Stimulated activated CD4-positive, alpha-beta T cell treated with anti-CD3 and anti-CD28 coated beads, Interleukin-4, amount 100 ng/mL, for 1 hour (primary cell): ENCODE data around the gene TBC1D1.

ENCODE experiments used
- DNase-seq: peaks from one replicate; pipeline ENCODE4 v3.0.0-alpha.2; 2020

The TBC1D1 gene

GRCh38 chr4:37995299-37995821 lies 104.5 kb downstream of the TBC1D1 start:
- DNase-seq = no peak

- no peak for DNase-seq
Measured at GRCh38 chr4:37995981-37996775, 105.3 kb downstream of the TBC1D1 start.

GRCh38 chr4:37998226-37998625 lies 107.3 kb downstream of the TBC1D1 start:
- DNase-seq = no peak

- DNase-seq = no peak
Measured at GRCh38 chr4:37999000-37999716, 108.3 kb downstream of the TBC1D1 start.

- DNase-seq = no peak
Measured at GRCh38 chr4:37999965-38000364, 109.1 kb downstream of the TBC1D1 start.

- no peak for DNase-seq
Measured at GRCh38 chr4:38001927-38002326, 111.0 kb downstream of the TBC1D1 start.

- no peak for DNase-seq
Measured at GRCh38 chr4:38002451-38003071, 111.7 kb downstream of the TBC1D1 start.

- no peak for DNase-seq
Measured at GRCh38 chr4:38003102-38003501, 112.2 kb downstream of the TBC1D1 start.

GRCh38 chr4:38003628-38004027 lies 112.7 kb downstream of the TBC1D1 start:
- no peak for DNase-seq

GRCh38 chr4:38004062-38004461 lies 113.2 kb downstream of the TBC1D1 start:
- no peak for DNase-seq

- DNase-seq = no peak
Measured at GRCh38 chr4:38004887-38005286, 114.0 kb downstream of the TBC1D1 start.

GRCh38 chr4:38005637-38006036 lies 114.8 kb downstream of the TBC1D1 start:
- DNase-seq = no peak

- no peak for DNase-seq
Measured at GRCh38 chr4:38007645-38008044, 116.8 kb downstream of the TBC1D1 start.

GRCh38 chr4:38008571-38009021 lies 117.7 kb downstream of the TBC1D1 start:
- no peak for DNase-seq

GRCh38 chr4:38009421-38009820 lies 118.5 kb downstream of the TBC1D1 start:
- no peak for DNase-seq

GRCh38 chr4:38009949-38010348 lies 119.1 kb downstream of the TBC1D1 start:
- no peak for DNase-seq

- DNase-seq = no peak
Measured at GRCh38 chr4:38011511-38012162, 120.8 kb downstream of the TBC1D1 start.

- no peak for DNase-seq
Measured at GRCh38 chr4:38013461-38014366, 122.8 kb downstream of the TBC1D1 start.

- DNase-seq = no peak
Measured at GRCh38 chr4:38014421-38014852, 123.6 kb downstream of the TBC1D1 start.

GRCh38 chr4:38015886-38016515 lies 125.1 kb downstream of the TBC1D1 start:
- no peak for DNase-seq

GRCh38 chr4:38016698-38017097 lies 125.8 kb downstream of the TBC1D1 start:
- DNase-seq = no peak
